ENCODE data around the gene ALPL. TPM values are rescaled to one million over a fixed set of nuclear protein-coding genes. Genes with fewer than 3 reads are reported as not detected.

ALPL gene
- total and polyA plus RNA-seq, 10 of the 15 experiments (the other 5 are each of a cell fraction or from before 2014, with no cell fraction given) = 0.07 to 0.59 (median 0.31) TPM; not detected in 2

DNA sequence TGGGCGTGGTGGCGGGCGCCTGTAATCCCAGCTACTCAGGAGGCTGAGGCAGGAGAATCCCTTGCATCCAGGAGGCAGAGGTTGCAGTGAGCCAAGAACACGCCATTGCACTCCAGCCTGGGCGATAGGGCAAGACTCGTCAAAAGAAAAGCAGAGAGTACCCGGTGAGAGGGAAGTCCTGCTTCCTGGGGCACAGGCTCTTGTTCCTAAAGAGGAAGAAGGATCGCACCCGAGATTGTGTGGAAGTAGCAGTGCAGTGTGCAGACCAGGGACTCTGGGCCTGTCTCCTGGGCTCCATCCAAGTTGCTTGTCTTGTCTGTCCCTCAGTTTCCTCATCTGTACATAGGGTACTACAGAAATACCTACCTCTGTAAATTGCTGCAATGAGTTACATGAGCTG, 39.6 kb upstream of the ALPL start:
- no peaks in the 10 kb centered on the region for H3K9me3 ChIP-seq (replicated peaks; ENCODE audit: control insufficient read depth, insufficient read depth, low read length)
- intact Hi-C loops (cut with micrococcal nuclease; ENCODE audit: unreplicated experiment) (no loop called here), in situ Hi-C loops (cut with MboI) (no loop called here)
- DNase-seq (ENCODE audit: low read depth, low spot score) (no peak), FAIRE-seq (no peak), ATAC-seq (no peak)
- ChIA-PET SMC1A (ENCODE audit: uncharacterized antibody, unreplicated experiment) (no interaction called here), POLR2A (no interaction called here), CTCF (interaction anchor here (1.3 to 1.4 kb wide), 2 partner anchors 125 to 236 kb away, joined by 3 read pairs; no protein-coding TSS in a partner anchor), RAD21 (ENCODE audit: unreplicated experiment) (no interaction called here)
- BruUV-seq (replicated peaks) = no TSS peak
- H3K27ac ChIP-seq (ENCODE audit: control insufficient read depth, insufficient read depth) = no peak overlapping the region
- H3K4me3 ChIP-seq = no peak overlapping the region
- no peaks in the 10 kb centered on the region for H3K79me2 ChIP-seq (ENCODE audit: control insufficient read depth, insufficient read depth, low read length)
- no peak overlapping the region for H2AFZ ChIP-seq (ENCODE audit: control insufficient read depth, low read depth, low read length)
- WGBS (ENCODE audit: insufficient coverage, insufficient replicate concordance, low lambda C conversion rate, missing lambda C conversion rate) = 46% methylated on average over 9 of the region's 9 CpGs
- no peaks in the 10 kb centered on the region for H3K4me1 ChIP-seq (ENCODE audit: control insufficient read depth, insufficient read depth, low read length)
- H4K20me1 ChIP-seq (ENCODE audit: control insufficient read depth, insufficient read depth) = no peaks in the 10 kb centered on the region
- H3K36me3 ChIP-seq (ENCODE audit: control insufficient read depth in 2 of 2, insufficient read depth in 2 of 2, low read length in 1 of 2) = no peaks in the 10 kb centered on the region
- H3K27me3 ChIP-seq (replicated peaks in 1 of 2; ENCODE audit: control insufficient read depth in 2 of 2, insufficient read depth in 2 of 2, low read length in 1 of 2) = no peaks in the 10 kb centered on the region
- H3K4me2 ChIP-seq (ENCODE audit: control insufficient read depth, insufficient read depth) = no peak overlapping the region
- TF ChIP-seq TCF7 (IDR thresholded peaks at IDR 0.05; ENCODE audit: borderline replicate concordance) (no peak), TBL1XR1 (IDR thresholded peaks at IDR 0.05; ENCODE audit: low read depth, low read length) (no peak), PML (IDR thresholded peaks at IDR 0.05; ENCODE audit: low read length) (no peak), FOXM1 (IDR thresholded peaks at IDR 0.05; ENCODE audit: low read depth, low read length) (no peak), MXI1 (IDR thresholded peaks at IDR 0.05; ENCODE audit: low read depth, low read length) (no peak)
- TF ChIP-seq, protein P1, sequence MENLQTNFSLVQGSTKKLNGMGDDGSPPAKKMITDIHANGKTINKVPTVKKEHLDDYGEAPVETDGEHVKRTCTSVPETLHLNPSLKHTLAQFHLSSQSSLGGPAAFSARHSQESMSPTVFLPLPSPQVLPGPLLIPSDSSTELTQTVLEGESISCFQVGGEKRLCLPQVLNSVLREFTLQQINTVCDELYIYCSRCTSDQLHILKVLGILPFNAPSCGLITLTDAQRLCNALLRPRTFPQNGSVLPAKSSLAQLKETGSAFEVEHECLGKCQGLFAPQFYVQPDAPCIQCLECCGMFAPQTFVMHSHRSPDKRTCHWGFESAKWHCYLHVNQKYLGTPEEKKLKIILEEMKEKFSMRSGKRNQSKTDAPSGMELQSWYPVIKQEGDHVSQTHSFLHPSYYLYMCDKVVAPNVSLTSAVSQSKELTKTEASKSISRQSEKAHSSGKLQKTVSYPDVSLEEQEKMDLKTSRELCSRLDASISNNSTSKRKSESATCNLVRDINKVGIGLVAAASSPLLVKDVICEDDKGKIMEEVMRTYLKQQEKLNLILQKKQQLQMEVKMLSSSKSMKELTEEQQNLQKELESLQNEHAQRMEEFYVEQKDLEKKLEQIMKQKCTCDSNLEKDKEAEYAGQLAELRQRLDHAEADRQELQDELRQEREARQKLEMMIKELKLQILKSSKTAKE (IDR thresholded peaks at IDR 0.05; ENCODE audit: low read depth, poor library complexity, severe bottlenecking) = no peak
- no peak overlapping the region for H3K9ac ChIP-seq (ENCODE audit: control insufficient read depth, insufficient read depth, low read length)

- ATAC-seq (no peak), DNase-seq (ENCODE audit: low read depth, low spot score) (no peak), FAIRE-seq (no peak)
- no peak overlapping the region for H3K27ac ChIP-seq (ENCODE audit: control insufficient read depth, insufficient read depth)
- H4K20me1 ChIP-seq (ENCODE audit: control insufficient read depth, insufficient read depth) = no peaks in the 10 kb centered on the region
- intact Hi-C loops (cut with micrococcal nuclease; ENCODE audit: unreplicated experiment) = no loop called here
- ChIA-PET SMC1A (ENCODE audit: uncharacterized antibody, unreplicated experiment) (interaction anchor here (0.6 kb wide), 1 partner anchor 53 kb away, joined by 3 read pairs; no protein-coding TSS in a partner anchor), CTCF (no interaction called here), POLR2A (no interaction called here), RAD21 (ENCODE audit: unreplicated experiment) (no interaction called here)
- no peaks in the 10 kb centered on the region for H3K4me1 ChIP-seq (ENCODE audit: control insufficient read depth, insufficient read depth, low read length)
- H3K4me2 ChIP-seq (ENCODE audit: control insufficient read depth, insufficient read depth) = no peak overlapping the region
- 53% methylated on average over 5 of the region's 5 CpGs for whole genome bisulfite sequencing (ENCODE audit: insufficient coverage, insufficient replicate concordance, low lambda C conversion rate, missing lambda C conversion rate)
- H3K79me2 ChIP-seq (ENCODE audit: control insufficient read depth, insufficient read depth, low read length) = no peaks in the 10 kb centered on the region
- no TSS peak for BruUV-seq (replicated peaks)
- H2AFZ ChIP-seq (ENCODE audit: control insufficient read depth, low read depth, low read length) = no peak overlapping the region
- no peak overlapping the region for H3K4me3 ChIP-seq
- H3K27me3 ChIP-seq (replicated peaks in 1 of 2; ENCODE audit: control insufficient read depth in 2 of 2, insufficient read depth in 2 of 2, low read length in 1 of 2) = no peaks in the 10 kb centered on the region
- no peak overlapping the region for H3K9ac ChIP-seq (ENCODE audit: control insufficient read depth, insufficient read depth, low read length)
- no peaks in the 10 kb centered on the region for H3K36me3 ChIP-seq (ENCODE audit: control insufficient read depth in 2 of 2, insufficient read depth in 2 of 2, low read length in 1 of 2)
- H3K9me3 ChIP-seq (replicated peaks; ENCODE audit: control insufficient read depth, insufficient read depth, low read length) = no peaks in the 10 kb centered on the region
- TF ChIP-seq CREB1 (IDR thresholded peaks at IDR 0.05; ENCODE audit: low read depth) = no peak
- TF ChIP-seq RUNX3 (IDR thresholded peaks at IDR 0.05; ENCODE audit: low read length) = no peak
- TF ChIP-seq, protein P2, sequence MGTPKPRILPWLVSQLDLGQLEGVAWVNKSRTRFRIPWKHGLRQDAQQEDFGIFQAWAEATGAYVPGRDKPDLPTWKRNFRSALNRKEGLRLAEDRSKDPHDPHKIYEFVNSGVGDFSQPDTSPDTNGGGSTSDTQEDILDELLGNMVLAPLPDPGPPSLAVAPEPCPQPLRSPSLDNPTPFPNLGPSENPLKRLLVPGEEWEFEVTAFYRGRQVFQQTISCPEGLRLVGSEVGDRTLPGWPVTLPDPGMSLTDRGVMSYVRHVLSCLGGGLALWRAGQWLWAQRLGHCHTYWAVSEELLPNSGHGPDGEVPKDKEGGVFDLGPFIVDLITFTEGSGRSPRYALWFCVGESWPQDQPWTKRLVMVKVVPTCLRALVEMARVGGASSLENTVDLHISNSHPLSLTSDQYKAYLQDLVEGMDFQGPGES (IDR thresholded peaks at IDR 0.05) = no peak
- TF ChIP-seq, protein P3, sequence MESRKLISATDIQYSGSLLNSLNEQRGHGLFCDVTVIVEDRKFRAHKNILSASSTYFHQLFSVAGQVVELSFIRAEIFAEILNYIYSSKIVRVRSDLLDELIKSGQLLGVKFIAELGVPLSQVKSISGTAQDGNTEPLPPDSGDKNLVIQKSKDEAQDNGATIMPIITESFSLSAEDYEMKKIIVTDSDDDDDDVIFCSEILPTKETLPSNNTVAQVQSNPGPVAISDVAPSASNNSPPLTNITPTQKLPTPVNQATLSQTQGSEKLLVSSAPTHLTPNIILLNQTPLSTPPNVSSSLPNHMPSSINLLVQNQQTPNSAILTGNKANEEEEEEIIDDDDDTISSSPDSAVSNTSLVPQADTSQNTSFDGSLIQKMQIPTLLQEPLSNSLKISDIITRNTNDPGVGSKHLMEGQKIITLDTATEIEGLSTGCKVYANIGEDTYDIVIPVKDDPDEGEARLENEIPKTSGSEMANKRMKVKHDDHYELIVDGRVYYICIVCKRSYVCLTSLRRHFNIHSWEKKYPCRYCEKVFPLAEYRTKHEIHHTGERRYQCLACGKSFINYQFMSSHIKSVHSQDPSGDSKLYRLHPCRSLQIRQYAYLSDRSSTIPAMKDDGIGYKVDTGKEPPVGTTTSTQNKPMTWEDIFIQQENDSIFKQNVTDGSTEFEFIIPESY (IDR thresholded peaks at IDR 0.05) = no peak
- no peak for TF ChIP-seq CBX3 (IDR thresholded peaks at IDR 0.05; ENCODE audit: borderline replicate concordance, low read depth)
- TF ChIP-seq POU2F2 (IDR thresholded peaks at IDR 0.05; ENCODE audit: borderline replicate concordance, low read depth, low read length) = no peak
- TF ChIP-seq ZNF217 (IDR thresholded peaks at IDR 0.05) = no peak
- no peak for TF ChIP-seq ZNF24 (IDR thresholded peaks at IDR 0.05)
- no peak for TF ChIP-seq SPI1 (IDR thresholded peaks at IDR 0.05; ENCODE audit: borderline replicate concordance, insufficient read depth, low read depth, low read length)
- in situ Hi-C loops (cut with MboI) = no loop called here
These were observed 36.4 kb upstream of the ALPL start for GRCh38 chr1:21472861-21473260.

All from GM12878 (cell line).